HG03196 (cell line): ENCODE data around the gene TUBGCP2.
"Not testable (repeated sequence)": the region's sequence is repeated elsewhere in the genome, so short reads cannot be mapped to it uniquely, and the experiment has no call there.

Experiments used
- ATAC-seq: cut with Tn5 transposase; IDR thresholded peaks from one replicate; pipeline ENCODE4 v1.9.1; 2021; ENCODE audit not compliant: unreplicated experiment

TUBGCP2 gene

GRCh38 chr10:133234796-133235195, 73.9 kb downstream of the TUBGCP2 start:
- ATAC-seq = not testable (repeated sequence)

- no peak for ATAC-seq
These were observed 76.6 kb downstream of the TUBGCP2 start for GRCh38 chr10:133231946-133232574.

- ATAC-seq = no peak
These were observed 77.3 kb downstream of the TUBGCP2 start for GRCh38 chr10:133231244-133231945.

GRCh38 chr10:133230387-133231195, 78.1 kb downstream of the TUBGCP2 start:
- ATAC-seq = no peak

GRCh38 chr10:133230044-133230361, 78.7 kb downstream of the TUBGCP2 start, which contains the start of gene UTF1:
TSS of gene UTF1 (plus strand) at chr10:133230217. CDS start at chr10:133230289, 72 bp downstream.
- no peak for ATAC-seq

GRCh38 chr10:133229265-133230043, 79.2 kb downstream of the TUBGCP2 start:
- no peak for ATAC-seq
